M059J (cell line): ENCODE measurements around the gene KRT73. TPM values are rescaled to one million over a fixed set of nuclear protein-coding genes. Genes with fewer than 3 reads are reported as not detected.

Source experiments
- DNase-seq: peaks from one replicate; pipeline ENCODE4 v3.0.0-alpha.2; 2012; ENCODE audit warnings: low read depth
- total RNA-seq: library from RNA; depleted of rRNA; stranded (reverse); fragments of >200 nt; shearing (Covaris generic); gene quantifications from 2 replicates; pipeline ENCODE4 v1.2.3, GENCODE V29; 2014

KRT73 gene
- total RNA-seq, 1 experiment from 2014 or later = not detected

- no peak for DNase-seq
Observed at GRCh38 chr12:52618866-52619265, 507 bp upstream of the KRT73 start.

GRCh38 chr12:52617403-52617785 is 965 bp downstream of the KRT73 start:
- DNase-seq = no peak

- no peak for DNase-seq
Observed at GRCh38 chr12:52616680-52617402, 1.5 kb downstream of the KRT73 start.

GRCh38 chr12:52615912-52616311 is 2.4 kb downstream of the KRT73 start:
- no peak for DNase-seq

GRCh38 chr12:52615208-52615868 is 3.0 kb downstream of the KRT73 start:
- peak; percentile 7 for DNase-seq

GRCh38 chr12:52614381-52615207 is 3.8 kb downstream of the KRT73 start:
- no peak for DNase-seq

GRCh38 chr12:52613384-52614030 is 4.9 kb downstream of the KRT73 start:
- DNase-seq = no peak

- DNase-seq = no peak
Observed at GRCh38 chr12:52612431-52613383, 5.7 kb downstream of the KRT73 start.

- DNase-seq = no peak
Observed at GRCh38 chr12:52611080-52611468, 7.3 kb downstream of the KRT73 start.

- DNase-seq = no peak
Observed at GRCh38 chr12:52608826-52609630, 9.3 kb downstream of the KRT73 start.

GRCh38 chr12:52608161-52608560 is 10.2 kb downstream of the KRT73 start:
- no peak for DNase-seq

GRCh38 chr12:52607314-52607713 is 11.0 kb downstream of the KRT73 start:
- no peak for DNase-seq

- DNase-seq = no peak
Observed at GRCh38 chr12:52606581-52607218, 11.7 kb downstream of the KRT73 start.

- DNase-seq = no peak
Observed at GRCh38 chr12:52606096-52606495, 12.3 kb downstream of the KRT73 start.

- no peak for DNase-seq
Observed at GRCh38 chr12:52605542-52605941, 12.8 kb downstream of the KRT73 start.

GRCh38 chr12:52604859-52605258 is 13.5 kb downstream of the KRT73 start:
- DNase-seq = no peak

GRCh38 chr12:52603314-52603713 is 15.0 kb downstream of the KRT73 start:
- peak; percentile 5 for DNase-seq

GRCh38 chr12:52602552-52602951 is 15.8 kb downstream of the KRT73 start:
- DNase-seq = no peak

GRCh38 chr12:52601671-52602070 is 16.7 kb downstream of the KRT73 start:
- no peak for DNase-seq
